ENCODE measurements around the gene SLC35F1. TPM values are rescaled to one million over a fixed set of nuclear protein-coding genes. Genes with fewer than 3 reads are reported as not detected.

SLC35F1 gene
- total and polyA plus RNA-seq, 9 donors, result 0.08 to 2.5 (median 0.24) TPM; not detected in 1

DNA sequence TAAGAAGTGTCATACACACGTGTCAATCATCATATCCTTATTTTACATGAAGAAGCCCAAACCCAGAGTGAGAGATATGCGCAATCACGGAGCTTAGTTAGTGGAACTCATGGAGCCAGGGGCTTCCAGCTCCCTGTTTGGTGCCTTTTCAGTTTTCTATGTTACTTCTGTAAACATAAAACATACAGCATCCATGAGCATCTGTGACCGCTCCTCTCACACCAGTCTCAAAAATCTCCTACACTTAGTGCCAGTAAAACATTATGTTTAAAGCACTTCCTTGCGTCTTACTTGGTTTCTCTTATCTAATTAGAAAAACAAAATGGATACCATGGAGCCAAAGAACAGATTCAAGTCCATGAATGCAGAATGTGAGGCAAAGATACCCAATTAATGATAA, 240.4 kb downstream of the SLC35F1 start:
- Histone ChIP-seq H3K4me1 (ENCODE audit: insufficient read depth) (no peaks in the 10 kb centered on the region), H3K9me3 (no peaks in the 10 kb centered on the region), H3K4me3 (no peak overlapping the region), H3K36me3 (no peaks in the 10 kb centered on the region), H3K27ac (no peak overlapping the region), H3K27me3 (no peaks in the 10 kb centered on the region)
- DNase-seq, result no peak
- intact Hi-C loops (cut with DNase I), result no loop called here
- 91 to 94% (median 94%) methylated on average over 5 of the region's 5 CpGs for WGBS, 3 donors
- TF ChIP-seq, protein P1, sequence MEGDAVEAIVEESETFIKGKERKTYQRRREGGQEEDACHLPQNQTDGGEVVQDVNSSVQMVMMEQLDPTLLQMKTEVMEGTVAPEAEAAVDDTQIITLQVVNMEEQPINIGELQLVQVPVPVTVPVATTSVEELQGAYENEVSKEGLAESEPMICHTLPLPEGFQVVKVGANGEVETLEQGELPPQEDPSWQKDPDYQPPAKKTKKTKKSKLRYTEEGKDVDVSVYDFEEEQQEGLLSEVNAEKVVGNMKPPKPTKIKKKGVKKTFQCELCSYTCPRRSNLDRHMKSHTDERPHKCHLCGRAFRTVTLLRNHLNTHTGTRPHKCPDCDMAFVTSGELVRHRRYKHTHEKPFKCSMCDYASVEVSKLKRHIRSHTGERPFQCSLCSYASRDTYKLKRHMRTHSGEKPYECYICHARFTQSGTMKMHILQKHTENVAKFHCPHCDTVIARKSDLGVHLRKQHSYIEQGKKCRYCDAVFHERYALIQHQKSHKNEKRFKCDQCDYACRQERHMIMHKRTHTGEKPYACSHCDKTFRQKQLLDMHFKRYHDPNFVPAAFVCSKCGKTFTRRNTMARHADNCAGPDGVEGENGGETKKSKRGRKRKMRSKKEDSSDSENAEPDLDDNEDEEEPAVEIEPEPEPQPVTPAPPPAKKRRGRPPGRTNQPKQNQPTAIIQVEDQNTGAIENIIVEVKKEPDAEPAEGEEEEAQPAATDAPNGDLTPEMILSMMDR (IDR thresholded peaks at IDR 0.05), result no peak
- no peak for TF ChIP-seq EP300 (IDR thresholded peaks at IDR 0.05)
- no peak for TF ChIP-seq POLR2A (IDR thresholded peaks at IDR 0.05)

DNA sequence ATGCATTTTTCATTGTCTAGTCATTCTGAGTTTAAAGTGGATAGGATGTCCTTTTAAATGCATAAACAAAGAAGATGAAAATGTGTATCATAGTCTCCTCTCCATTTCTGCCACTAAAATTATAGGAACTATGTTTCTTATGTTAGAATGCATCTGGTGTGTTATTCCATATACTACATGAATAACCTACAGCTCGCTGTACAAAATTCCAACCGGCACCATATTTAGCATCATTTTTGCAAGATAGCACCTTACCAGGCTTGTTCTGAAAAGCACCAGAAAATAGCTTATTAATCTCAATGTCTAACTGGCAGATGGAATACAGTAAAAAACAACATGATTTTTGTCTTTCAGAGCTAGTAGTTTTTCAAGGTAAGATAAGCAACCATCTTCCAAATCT, 241.5 kb downstream of the SLC35F1 start:
- 92 to 95% (median 94%) methylated on average over 2 of the region's 2 CpGs for WGBS, 3 donors
- no peak for DNase-seq
- intact Hi-C loops (cut with DNase I), result no loop called here
- TF ChIP-seq POLR2A (IDR thresholded peaks at IDR 0.05) (no peak), EP300 (IDR thresholded peaks at IDR 0.05) (no peak)
- TF ChIP-seq, protein P1 (IDR thresholded peaks at IDR 0.05), result no peak
- Histone ChIP-seq H3K4me1 (ENCODE audit: insufficient read depth) (no peaks in the 10 kb centered on the region), H3K36me3 (no peaks in the 10 kb centered on the region), H3K4me3 (no peak overlapping the region), H3K27ac (no peak overlapping the region), H3K27me3 (no peaks in the 10 kb centered on the region), H3K9me3 (no peaks in the 10 kb centered on the region)

DNA sequence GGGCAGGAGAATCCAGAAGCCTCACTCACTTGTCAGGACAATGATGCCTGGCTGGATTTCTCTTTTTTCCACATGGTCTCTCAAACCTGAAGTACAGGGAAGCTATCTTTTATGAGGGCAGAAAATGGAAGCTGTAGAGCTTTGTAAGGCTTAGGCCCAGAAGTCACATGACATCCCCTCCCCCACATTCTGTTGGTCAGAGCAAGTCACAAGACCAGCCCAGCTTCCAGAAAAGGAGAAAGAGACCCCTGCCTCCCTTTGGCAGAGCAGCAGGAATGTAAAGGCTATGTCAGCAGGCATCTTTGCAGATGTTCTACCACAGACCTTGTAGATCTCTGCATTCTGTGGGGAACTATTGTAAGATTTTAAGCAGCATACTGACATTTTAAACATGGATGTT, 245.5 kb downstream of the SLC35F1 start:
- Histone ChIP-seq H3K4me3 (no peak overlapping the region), H3K4me1 (ENCODE audit: insufficient read depth) (no peaks in the 10 kb centered on the region), H3K27ac (no peak overlapping the region), H3K9me3 (no peaks in the 10 kb centered on the region), H3K36me3 (no peaks in the 10 kb centered on the region), H3K27me3 (no peaks in the 10 kb centered on the region)
- DNase-seq, result no peak
- intact Hi-C loops (cut with DNase I), result no loop called here
- TF ChIP-seq EP300 (IDR thresholded peaks at IDR 0.05), result no peak
- TF ChIP-seq, protein P1 (IDR thresholded peaks at IDR 0.05), result no peak

DNA sequence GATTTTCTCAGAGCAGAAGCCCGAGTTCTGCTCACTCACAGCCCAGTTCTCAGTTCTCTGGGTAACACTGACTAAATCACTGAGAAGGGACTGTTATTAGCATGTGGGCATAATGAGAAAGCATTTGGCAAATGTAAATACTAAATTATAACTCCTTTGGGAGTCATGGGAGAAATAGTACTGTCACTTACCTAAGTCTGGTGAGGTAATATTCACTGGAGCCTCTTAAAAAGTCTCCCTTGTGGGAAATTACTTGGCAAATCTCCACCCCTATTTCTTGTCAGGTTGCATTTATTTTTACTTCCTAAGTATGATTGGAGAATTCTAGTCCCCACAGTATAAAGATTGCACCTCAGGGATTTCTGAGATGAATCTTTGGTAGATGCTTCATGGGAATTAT, 254.3 kb downstream of the SLC35F1 start:
- Histone ChIP-seq H3K27ac (no peak overlapping the region), H3K36me3 (no peaks in the 10 kb centered on the region), H3K4me3 (no peak overlapping the region), H3K4me1 (ENCODE audit: insufficient read depth) (no peaks in the 10 kb centered on the region), H3K9me3 (no peaks in the 10 kb centered on the region), H3K27me3 (no peaks in the 10 kb centered on the region)
- intact Hi-C loops (cut with DNase I), result no loop called here
- DNase-seq, result no peak
- WGBS, 3 donors, result 87 to 92% (median 90%) methylated on average over 1 of the region's 1 CpG
- TF ChIP-seq EP300 (IDR thresholded peaks at IDR 0.05) (no peak), POLR2A (IDR thresholded peaks at IDR 0.05) (no peak)
- TF ChIP-seq, protein P1 (IDR thresholded peaks at IDR 0.05), result no peak

DNA sequence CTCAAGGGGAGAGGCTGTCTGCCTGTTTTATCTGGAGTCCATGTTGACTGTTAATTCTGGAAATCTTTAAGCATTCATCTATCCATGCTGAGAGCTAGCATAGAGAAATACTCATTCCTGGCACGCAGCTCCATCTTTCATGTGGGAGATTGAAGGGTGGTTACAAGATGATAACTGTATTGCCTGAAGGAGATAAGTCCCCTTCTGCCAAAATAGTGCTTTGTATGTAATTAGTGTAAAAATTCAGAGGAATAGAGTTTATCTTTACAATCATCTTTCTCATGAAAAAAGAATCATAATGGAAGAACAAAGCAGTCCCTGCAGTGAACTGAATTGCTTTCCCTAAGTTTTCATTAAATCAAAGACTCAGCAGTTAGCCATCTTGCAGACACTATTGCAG, 256.5 kb downstream of the SLC35F1 start:
- H3K4me1 ChIP-seq (ENCODE audit: insufficient read depth), result no peaks in the 10 kb centered on the region
- H3K27me3 ChIP-seq, result no peaks in the 10 kb centered on the region
- no peak for TF ChIP-seq POLR2A (IDR thresholded peaks at IDR 0.05)
- TF ChIP-seq EP300 (IDR thresholded peaks at IDR 0.05), result no peak
- TF ChIP-seq, protein P1 (IDR thresholded peaks at IDR 0.05), result no peak
- no peak overlapping the region for H3K4me3 ChIP-seq
- DNase-seq, result no peak
- no peaks in the 10 kb centered on the region for H3K9me3 ChIP-seq
- H3K27ac ChIP-seq, result no peak overlapping the region
- H3K36me3 ChIP-seq, result no peaks in the 10 kb centered on the region
- intact Hi-C loops (cut with DNase I), result no loop called here
- WGBS, 3 donors, result 49 to 69% (median 66%) methylated on average over 1 of the region's 1 CpG
